ENCODE measurements around the gene TNNT2. TPM values are rescaled to one million over a fixed set of nuclear protein-coding genes. Genes with fewer than 3 reads are reported as not detected.

TNNT2 gene
- total and polyA plus RNA-seq, 4 donors = 0.17 to 0.28 (median 0.25) TPM; not detected in 1

- Histone ChIP-seq H3K27ac (ENCODE audit: low read depth in 1 of 2, low read length in 2 of 2) (no peak overlapping the region), H3K36me3 (ENCODE audit: control insufficient read depth in 4 of 4, insufficient read depth in 3 of 4, low read depth in 1 of 4, low read length in 3 of 4) (peaks cover 0 to 5% (median 1%) of the 10 kb centered on the region in 4 donors), H3K27me3 (ENCODE audit: control insufficient read depth in 4 of 4, insufficient read depth in 4 of 4, low read length in 3 of 4) (no peaks in the 10 kb centered on the region), H3K9me3 (ENCODE audit: control insufficient read depth in 4 of 4, low read length in 3 of 4) (no peaks in the 10 kb centered on the region), H3K9ac (ENCODE audit: low read depth in 1 of 2, low read length in 2 of 2) (no peak overlapping the region), H3K4me3 (ENCODE audit: low read depth in 1 of 3, low read length in 3 of 3) (no peak overlapping the region), H3K4me1 (ENCODE audit: control insufficient read depth in 4 of 4, insufficient read depth in 4 of 4, low read length in 3 of 4) (no peaks in the 10 kb centered on the region)
- TF ChIP-seq RAD21 (IDR thresholded peaks at IDR 0.05) = no peak
- 96% methylated on average over 12 of the region's 12 CpGs for WGBS
- no peak for DNase-seq (ENCODE audit: low spot score)
Observed at GRCh38 chr1:201411292-201411691, 33.8 kb upstream of the TNNT2 start.

GRCh38 chr1:201409440-201409839, 32.0 kb upstream of the TNNT2 start:
- H3K4me1 ChIP-seq (ENCODE audit: control insufficient read depth in 4 of 4, insufficient read depth in 4 of 4, low read length in 3 of 4) = peaks cover 5 to 14% (median 10%) of the 10 kb centered on the region in 4 donors
- peaks cover 0 to 5% (median 1%) of the 10 kb centered on the region in 4 donors for H3K36me3 ChIP-seq (ENCODE audit: control insufficient read depth in 4 of 4, insufficient read depth in 3 of 4, low read depth in 1 of 4, low read length in 3 of 4)
- no peaks in the 10 kb centered on the region for H3K9me3 ChIP-seq (ENCODE audit: control insufficient read depth in 4 of 4, low read length in 3 of 4)
- H3K4me3 ChIP-seq (ENCODE audit: low read depth in 1 of 3, low read length in 3 of 3) = no peak overlapping the region
- H3K27me3 ChIP-seq (ENCODE audit: control insufficient read depth in 4 of 4, insufficient read depth in 4 of 4, low read length in 3 of 4) = no peaks in the 10 kb centered on the region
- 79% methylated on average over 8 of the region's 8 CpGs for WGBS
- DNase-seq (ENCODE audit: low spot score) = no peak
- no peak overlapping the region for H3K9ac ChIP-seq (ENCODE audit: low read depth in 1 of 2, low read length in 2 of 2)
- H3K27ac ChIP-seq (ENCODE audit: low read depth in 1 of 2, low read length in 2 of 2) = no peak overlapping the region
- TF ChIP-seq YY1 (IDR thresholded peaks at IDR 0.05) = no peak
- TF ChIP-seq, protein P1, sequence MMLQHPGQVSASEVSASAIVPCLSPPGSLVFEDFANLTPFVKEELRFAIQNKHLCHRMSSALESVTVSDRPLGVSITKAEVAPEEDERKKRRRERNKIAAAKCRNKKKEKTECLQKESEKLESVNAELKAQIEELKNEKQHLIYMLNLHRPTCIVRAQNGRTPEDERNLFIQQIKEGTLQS (IDR thresholded peaks at IDR 0.05) = no peak
- TF ChIP-seq EGR1 (IDR thresholded peaks at IDR 0.05; ENCODE audit: low read depth in 2 of 2) = no peak
- no peak for TF ChIP-seq HNF4G (IDR thresholded peaks at IDR 0.05)
- no peak for TF ChIP-seq MAX (IDR thresholded peaks at IDR 0.05)
- no peak for TF ChIP-seq TAF1 (conservative IDR thresholded peaks at IDR 0.05)
- no peak for TF ChIP-seq RAD21 (IDR thresholded peaks at IDR 0.05)
- TF ChIP-seq GABPA (IDR thresholded peaks at IDR 0.05 in 1 of 2, conservative IDR thresholded peaks at IDR 0.05 in 1 of 2) = no peak
- TF ChIP-seq ZBTB33 (IDR thresholded peaks at IDR 0.05) = no peak
- TF ChIP-seq FOXA2 (IDR thresholded peaks at IDR 0.05) = no peak
- no peak for TF ChIP-seq SP1 (IDR thresholded peaks at IDR 0.05)
- TF ChIP-seq JUND (IDR thresholded peaks at IDR 0.05) = no peak
- no peak for TF ChIP-seq RXRA (IDR thresholded peaks at IDR 0.05)
- no peak for TF ChIP-seq FOXA1 (IDR thresholded peaks at IDR 0.05)
- TF ChIP-seq, protein P2, sequence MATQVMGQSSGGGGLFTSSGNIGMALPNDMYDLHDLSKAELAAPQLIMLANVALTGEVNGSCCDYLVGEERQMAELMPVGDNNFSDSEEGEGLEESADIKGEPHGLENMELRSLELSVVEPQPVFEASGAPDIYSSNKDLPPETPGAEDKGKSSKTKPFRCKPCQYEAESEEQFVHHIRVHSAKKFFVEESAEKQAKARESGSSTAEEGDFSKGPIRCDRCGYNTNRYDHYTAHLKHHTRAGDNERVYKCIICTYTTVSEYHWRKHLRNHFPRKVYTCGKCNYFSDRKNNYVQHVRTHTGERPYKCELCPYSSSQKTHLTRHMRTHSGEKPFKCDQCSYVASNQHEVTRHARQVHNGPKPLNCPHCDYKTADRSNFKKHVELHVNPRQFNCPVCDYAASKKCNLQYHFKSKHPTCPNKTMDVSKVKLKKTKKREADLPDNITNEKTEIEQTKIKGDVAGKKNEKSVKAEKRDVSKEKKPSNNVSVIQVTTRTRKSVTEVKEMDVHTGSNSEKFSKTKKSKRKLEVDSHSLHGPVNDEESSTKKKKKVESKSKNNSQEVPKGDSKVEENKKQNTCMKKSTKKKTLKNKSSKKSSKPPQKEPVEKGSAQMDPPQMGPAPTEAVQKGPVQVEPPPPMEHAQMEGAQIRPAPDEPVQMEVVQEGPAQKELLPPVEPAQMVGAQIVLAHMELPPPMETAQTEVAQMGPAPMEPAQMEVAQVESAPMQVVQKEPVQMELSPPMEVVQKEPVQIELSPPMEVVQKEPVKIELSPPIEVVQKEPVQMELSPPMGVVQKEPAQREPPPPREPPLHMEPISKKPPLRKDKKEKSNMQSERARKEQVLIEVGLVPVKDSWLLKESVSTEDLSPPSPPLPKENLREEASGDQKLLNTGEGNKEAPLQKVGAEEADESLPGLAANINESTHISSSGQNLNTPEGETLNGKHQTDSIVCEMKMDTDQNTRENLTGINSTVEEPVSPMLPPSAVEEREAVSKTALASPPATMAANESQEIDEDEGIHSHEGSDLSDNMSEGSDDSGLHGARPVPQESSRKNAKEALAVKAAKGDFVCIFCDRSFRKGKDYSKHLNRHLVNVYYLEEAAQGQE (IDR thresholded peaks at IDR 0.05) = no peak
